ENCODE measurements around the gene DLG2.

DLG2 gene

DNA sequence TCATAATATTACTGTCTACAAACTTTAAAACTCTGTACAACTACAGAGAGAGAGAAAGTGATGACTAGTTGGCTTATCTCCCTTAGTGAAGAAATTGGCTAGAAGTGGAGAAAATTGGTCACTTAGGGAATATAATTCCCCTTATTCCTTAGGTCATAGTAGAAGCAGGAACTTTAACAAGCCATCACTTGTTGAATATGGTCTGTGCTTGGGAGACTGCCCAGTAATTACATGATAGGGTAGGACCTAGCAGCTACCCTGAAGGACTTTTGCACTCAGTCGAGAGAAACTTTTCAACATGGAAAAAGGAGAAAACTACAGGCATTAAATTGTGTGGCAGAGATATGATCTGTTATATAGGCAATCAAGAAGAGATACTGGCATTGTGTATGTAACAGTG lies 1764.5 kb downstream of the DLG2 start:
- no peak for DNase-seq

DNA sequence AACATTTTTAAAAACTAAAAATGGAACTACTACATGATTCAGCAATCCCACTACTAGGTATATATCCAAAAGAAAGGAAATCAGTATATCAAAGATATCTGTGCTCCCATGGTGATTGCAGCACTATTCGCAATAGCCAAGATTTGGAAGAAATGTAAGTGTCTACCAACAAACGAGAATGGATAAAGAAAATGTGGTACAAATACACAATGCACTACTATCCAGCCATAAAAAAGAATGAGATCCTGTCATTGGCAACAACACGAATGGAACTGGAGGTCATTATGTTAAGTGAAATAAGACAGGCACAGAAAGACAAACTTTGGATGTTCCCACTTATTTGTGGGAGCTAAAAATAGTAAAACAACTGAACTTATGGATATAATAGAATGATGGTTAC lies 1765.1 kb downstream of the DLG2 start:
- no peak for DNase-seq

DNA sequence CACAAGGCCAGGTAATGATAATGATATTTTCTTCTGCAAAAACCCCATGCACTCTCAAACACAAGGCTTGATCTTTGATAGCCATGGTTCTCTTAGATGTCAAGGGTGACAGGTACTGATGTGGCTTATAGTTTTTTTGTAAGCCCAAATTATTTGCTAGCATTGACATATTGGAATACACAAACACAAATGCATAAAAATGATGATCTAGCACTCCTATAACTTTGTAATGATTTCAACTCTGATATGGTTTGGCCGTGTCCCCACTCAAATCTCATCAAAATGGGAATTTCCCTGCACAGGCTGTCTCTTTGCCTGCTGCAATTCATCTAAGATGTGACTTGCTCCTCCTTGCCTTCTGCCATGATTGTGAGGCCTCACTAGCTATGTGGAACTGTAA lies 1768.5 kb downstream of the DLG2 start:
- no peak for DNase-seq

DNA sequence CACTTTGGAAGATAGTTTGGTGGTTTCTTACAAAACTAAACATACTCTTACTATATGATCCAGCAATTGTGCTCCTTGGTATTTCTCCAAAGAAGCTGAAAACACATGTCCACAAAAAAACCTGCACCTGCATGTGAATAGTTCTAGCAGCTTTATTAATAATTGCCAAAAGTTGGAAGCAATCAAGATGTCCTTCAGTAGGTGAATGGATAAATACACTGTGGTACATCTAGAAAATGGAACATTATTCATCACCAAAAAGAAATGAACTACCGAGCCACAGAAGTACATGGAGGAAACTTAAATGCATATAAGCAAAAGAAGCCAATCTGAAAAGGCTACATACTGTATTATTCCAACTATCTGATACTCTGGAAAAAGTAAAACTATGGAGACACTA lies 1771.9 kb downstream of the DLG2 start:
- no peak for DNase-seq

DNA sequence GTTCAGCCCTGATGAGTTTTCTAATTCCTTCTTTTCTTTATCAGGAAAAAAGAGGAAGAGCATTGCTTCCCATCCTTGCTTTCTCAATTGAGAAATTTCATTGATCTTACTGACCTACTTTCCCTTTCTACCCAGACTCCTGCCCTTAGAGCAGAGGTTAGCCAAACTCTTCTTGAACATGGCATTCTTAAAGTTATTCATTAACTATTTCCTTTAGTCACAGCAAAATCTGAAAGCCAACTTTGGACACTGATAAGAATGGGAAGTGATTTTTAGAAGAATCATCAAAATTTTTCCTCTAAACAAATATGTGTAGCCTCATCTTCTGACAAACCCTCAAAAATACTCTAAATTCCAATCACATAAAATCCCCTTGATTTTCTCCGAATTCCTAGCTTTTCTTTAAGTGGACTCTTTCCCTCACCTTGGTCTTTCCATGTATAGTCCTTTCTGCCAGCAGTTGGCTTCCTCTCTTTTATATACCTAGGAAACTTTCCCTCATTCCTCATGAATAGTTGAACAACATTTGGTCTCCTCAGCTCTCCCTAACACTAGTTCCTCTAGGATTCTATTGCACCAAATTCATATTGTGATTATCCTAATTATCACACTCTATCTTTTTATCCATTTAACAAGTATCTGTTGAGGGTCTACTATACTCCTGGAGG lies 1774.2 kb downstream of the DLG2 start:
- DNase-seq, result no peak

DNA sequence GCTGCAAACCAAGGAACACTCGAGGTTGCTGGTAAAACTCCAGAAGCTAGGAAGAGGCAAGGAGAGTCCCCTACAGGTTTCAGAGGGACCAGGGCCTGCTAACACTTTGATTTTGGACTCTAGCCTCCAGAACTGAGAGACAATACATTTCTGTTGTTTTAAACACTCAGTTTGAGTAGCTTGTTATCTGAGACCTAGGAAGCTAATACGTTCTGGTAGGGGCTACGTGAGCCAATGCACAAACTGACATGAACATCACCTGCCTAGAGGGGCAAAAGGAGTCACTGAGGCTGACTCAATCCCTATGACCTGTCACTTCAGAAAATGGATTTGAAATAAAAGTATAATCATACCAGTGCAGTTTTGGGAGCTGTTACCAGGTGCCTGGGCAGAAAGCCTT lies 1775.1 kb downstream of the DLG2 start:
- no peak for DNase-seq

DNA sequence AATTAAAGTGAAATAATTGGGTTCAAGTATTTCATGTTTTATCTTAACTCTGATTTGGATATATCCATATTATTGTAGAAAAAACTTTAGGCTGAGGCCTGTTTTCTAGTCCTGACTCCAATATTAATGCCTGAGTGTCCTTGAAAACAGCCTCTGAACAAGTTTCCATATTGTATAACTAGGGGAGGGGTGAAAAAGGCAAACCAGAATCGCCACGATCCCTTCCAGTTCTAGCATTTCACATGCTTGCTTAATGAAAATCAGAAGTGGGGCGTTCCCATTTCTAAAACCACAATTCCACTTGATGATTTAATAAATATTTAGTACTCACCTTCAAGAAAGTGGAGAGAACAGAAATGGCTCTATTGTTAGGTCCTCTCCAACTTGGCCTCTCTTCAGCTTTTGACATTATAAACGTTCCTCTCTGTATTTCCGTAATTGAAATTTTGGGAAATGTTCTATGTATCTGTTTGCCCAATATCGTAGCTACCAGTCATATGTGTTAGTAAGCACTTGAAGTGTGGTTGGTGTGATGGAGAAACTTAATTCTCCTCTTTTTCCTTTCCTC lies 1779.6 kb downstream of the DLG2 start:
- DNase-seq, result no peak

DNA sequence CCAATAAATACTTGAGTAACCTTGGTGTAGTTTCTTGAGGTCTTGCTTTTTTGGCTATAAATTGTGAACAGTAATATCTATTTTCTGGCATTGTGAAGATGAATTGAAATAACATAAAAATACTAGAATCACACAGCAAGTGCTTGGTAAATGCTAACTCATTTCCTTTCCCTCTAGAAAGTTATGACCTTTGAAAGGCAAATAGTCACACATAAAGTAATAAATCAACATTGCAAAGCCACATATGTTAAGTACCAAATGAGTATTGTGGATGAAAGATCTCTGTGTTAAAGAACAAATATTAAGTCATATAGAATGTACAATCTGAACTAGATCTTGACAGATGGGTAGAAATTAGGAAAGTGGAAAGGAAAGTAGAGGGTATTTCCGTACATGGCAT lies 1781.3 kb downstream of the DLG2 start:
- DNase-seq, result no peak

DNA sequence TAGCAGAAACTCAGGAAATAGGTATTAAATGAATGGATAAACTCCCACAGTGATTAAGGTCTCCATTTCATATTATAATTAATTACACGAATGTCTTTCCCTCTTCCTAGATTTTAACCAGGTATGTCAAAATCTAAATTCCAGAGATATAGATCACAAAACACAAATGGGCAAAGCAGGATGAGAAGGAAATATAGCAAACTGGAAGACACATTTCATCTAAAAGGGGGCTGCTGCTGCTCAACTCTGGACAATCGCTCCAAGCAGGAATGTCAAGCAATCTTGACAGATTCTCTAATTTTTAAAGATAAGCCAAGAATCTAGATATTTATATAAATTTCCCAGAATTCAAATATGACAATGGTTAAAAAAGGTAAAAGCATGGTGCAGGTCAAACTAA lies 1786.8 kb downstream of the DLG2 start:
- no peak for DNase-seq

DNA sequence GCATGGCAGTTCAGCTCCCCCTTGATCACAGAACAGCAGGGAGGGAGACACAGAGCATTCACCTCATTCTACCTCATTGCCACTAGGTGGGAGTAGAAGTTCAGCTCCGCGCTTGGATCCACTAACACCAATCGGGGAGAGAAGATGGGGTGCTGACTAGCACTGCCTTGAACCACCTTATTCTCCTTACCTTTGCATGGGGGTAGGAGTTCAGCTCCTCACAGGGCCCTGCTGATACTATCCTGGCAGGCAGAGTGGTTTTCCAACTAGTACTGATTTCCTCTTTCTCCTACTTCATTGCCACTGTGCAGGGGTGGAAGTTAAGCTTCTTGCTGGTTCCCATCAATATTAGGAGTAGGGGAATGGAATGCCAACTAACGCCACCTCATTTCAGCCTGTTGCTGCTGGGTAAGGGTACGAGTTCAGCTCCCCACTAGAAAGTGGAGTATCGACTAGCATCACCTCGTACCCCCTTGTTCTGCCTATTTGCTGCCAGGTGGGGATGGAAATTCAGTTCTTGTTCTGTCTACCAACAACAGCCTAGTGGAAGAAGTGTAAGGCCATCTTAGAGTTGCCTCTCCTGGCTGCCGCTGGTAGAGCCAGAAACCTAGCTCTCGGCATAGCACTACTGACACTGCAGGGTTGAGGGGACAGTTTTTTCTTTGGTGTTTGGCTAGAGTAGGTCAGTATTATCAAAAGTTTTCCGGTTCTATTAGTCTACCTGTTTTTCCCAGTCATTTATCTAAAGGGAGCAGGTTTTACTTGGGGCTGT lies 1790.1 kb downstream of the DLG2 start:
- no peak for DNase-seq

DNA sequence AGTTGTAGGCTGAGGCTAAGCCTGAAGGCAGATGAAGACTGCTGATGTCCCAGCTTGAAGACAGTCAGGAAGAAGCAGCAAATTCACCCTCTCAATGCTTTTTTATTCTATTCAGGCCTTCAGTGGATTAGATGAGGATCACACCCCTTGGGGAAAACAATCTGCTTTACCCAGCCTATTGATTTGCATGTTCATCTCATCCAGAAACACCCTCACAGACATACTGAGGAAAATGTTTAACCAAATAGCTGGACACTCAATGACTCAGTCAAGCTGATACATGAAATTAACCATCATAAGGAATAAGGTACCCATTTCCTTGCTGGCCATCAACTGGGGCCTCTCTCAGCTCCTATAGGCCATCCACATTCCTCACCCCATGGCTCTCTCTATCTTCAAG lies 1791.1 kb downstream of the DLG2 start:
- DNase-seq, result no peak

DNA sequence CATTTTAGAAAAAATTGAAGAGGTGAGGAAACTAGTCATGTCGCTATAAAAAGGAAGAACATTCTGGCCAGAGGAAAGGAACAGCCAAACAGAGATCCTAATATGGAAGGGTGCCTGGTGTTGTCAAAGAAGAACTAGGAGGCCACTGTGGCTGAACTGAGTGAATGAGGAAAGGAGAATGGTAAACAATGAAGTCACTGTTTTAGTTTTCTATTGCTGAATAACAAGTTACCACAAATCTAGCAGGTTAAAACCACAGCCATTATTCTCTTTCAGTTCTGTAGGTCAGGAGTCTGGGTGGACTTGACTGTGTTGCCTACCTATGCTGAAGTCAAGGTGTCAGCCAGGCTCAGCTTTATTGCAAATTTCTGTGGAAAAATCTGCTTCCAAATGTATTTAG lies 1791.7 kb downstream of the DLG2 start:
- DNase-seq, result no peak

DNA sequence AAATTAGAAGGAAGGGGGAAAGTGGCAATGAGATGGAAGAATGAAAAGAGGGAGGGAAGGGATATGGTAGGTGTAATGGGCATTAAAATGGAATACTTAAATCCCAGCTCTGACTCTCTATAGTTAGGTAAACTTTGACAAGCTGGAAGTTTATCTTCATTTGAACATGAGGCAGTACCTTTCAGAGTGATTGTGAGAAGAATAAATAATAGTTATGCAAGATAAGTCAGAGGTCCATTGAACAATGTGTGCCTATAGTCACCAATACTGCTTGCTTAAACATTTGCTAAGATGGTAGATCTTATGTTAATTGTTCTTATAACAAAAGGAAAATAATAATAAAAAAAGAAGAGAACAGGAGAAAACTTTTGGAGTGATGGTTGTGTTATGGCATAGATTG lies 1795.2 kb downstream of the DLG2 start:
- no peak for DNase-seq

DNA sequence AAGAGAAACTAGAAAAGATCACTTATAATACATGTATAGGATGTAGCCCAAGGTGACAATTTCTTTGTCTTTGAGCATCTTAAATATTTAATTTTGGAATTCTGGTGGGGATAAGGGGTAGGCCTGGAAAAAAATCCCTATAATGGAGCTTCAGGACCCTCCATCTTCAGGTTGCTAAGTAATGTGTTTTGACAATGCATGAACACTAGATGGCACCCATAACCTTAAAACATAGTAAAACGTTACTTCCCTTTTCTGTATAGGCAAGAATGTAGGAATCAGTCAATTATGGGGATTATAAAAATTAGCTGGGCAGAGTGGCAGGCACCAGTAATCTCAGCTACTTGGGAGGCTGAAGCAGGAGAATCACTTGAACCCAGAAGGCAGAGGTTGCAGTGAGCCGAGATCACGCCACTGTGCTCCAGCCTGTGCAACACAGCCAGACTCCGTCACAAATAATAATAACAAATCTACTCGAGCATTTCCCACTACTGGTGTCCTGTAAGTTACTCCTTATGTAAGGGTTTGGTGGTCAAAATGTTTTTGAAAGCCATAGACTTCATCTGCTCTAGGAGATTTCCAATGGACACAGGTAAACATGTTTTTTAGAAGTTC lies 1799.1 kb downstream of the DLG2 start:
- DNase-seq, result no peak

DNA sequence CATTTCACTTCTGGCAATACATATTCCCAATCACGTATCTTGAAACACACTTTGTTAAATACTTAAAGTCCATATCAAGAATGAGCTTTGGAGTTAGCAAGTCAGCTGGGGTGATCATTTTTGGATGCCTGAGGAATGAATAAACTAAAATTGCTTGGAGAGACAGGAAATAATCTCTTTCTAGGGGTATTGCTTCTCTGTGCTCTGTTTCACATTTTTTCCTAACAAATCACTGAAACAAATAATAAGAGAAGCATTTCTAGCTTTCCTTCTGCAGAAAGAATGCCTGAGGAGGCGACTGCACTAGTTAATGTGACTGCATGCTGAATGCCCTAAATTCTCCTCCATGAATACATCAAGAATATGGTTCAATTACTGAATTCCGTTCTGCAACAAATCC lies 1799.6 kb downstream of the DLG2 start:
- DNase-seq, result no peak

DNA sequence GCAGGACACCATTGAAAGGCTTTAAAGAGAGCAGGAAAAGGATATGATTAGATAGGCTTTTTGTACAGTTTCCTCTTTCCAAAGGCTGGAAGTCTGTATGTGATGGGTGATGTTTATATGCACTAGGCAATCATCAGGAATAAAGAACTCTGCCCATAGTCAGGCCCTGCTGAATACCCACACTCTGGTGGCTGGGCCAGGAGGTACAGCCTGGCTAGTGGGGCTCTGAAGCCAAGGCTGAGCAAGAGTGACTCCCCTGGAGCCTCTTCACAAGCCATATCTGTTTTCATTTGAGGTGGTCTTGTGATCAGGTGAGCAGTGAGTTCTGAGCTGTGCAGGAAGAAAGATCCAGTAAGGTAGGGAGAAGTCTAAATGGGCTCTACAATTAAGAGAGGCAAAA lies 1801.1 kb downstream of the DLG2 start:
- DNase-seq, result no peak

DNA sequence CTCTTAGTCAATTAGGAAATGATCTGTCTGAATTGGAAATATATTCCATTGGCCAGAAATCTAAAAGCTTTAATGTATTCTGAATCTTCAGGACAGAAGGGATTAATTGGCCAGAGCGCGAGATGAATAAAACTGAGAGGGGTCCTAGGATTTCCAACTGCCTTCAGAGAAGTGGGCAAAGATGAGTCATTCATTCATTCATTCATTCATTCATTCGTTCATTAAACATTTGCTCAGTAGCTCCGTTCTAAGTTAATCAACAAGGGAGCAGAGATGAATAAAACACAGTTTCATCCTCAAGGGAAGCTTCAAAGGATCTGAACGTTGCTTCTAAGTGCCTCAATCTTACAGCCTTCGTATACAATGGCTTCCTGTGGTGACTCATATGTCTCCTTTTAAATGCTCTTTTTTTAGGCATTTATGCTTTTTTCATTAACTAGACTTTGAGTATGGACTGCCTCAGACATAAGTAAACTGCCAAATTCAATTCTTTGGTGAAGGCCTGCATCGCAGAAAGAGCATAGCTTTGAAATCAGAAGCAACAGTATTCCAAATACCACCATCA lies 1803.6 kb downstream of the DLG2 start:
- no peak for DNase-seq

DNA sequence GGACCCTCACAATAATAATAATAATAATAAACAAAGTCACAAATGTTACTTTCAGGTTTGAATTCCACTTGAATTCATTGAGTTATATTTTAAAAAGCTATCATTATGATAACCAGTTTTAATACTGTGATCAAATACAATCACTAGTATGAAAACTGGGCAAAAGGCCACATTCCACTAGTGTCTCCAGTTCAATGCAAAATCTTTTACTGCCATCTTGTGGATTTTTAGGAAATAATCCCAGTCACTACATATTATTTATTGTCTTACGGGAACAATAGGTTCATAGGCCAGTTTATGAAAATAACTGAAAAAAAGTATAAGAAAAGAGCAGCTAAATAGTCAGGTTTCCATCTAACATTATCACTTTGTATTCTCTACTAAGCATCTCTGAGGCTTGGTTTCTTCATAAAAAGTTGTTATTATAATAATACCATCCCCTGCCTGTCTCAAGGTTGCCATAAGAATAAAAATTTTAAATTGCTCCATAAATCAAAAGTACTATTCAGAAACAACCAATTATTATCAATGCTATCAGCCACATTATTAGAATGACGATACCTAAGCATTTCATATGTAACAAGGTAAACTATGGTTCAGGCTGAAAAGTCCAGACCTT lies 1807.1 kb downstream of the DLG2 start:
- no peak for DNase-seq

DNA sequence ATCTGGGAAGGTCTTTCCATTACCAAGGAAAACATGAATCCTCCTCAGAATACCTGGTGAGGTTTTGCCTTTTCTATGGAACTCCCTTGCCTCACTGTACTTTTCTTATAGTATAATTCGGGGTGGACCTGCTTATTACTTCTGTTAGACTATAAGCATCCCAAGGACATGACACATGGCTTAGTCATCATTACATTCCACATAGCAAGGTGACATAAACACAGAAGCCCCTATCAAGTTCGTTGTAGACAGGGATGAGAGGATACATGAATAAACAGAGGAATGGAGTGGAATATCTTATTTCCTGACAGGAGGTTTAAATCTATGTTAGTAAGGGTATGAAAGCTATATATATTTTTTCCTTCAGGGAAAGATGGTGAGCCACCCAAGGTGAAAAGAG lies 1808.8 kb downstream of the DLG2 start:
- no peak for DNase-seq

DNA sequence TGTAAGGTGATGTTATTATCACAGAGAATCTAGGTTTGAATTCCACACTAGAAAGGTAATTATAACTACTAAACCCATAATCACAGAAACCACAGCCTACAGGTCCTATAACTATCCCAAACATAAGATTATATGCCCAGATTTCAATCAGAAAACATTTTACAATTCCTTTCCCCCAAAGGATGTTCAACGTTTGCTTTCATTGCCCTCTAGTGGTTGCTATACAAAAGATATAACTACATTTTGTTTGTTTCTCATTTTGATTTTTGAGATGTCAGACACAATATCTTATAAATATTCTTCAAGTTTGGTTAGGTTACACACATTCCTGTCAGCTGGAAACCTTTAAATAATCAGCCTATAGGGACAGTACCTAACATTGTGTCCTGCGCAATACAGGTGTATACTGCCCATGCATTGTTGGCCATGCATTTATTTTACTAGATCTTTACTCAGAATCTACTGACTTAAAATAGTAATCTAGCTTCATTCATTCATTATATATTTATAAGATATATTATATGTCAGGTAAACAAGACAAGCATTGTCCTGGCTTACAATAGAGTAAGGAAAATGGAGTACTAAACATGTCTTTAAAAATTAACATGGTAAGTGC lies 1810.5 kb downstream of the DLG2 start:
- DNase-seq, result no peak

DNA sequence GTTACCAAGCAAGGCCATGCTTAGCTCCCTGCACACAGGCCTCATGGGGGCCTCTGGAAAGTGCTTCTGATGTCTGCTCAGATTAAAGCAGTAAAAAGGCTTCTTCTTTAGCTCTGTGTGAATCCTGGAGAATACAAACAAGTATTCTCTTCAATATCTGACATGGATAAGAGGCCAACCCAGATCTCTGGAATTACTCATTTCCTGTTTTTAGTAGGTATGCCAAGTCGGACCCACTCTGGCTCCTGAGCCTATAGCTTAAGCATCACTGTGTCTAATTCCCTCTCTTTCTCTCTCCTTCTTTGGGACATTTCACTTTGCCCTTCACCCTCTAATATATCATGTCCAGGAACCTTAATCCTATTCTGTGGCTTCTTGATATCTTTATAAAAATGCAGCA lies 1811.4 kb downstream of the DLG2 start:
- DNase-seq, result no peak

DNA sequence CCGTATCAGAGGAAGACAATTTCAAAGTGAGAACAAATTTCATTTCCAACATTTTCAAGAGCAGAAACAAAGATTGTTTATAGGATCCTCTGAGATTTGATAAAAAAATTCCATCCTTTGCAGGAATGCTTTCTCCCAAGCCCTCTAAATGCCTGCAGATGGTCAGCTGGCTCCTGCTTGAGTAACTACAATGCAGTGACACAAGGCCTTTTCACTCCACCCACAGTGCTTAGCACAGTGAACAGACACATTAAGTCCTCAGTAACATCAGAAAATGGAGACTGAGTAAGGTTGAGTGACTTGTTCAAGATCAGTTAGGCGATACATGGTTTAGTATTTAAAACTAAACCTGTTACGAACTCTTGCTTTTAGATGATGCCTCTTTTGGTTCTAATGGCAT lies 1813.8 kb downstream of the DLG2 start:
- no peak for DNase-seq

DNA sequence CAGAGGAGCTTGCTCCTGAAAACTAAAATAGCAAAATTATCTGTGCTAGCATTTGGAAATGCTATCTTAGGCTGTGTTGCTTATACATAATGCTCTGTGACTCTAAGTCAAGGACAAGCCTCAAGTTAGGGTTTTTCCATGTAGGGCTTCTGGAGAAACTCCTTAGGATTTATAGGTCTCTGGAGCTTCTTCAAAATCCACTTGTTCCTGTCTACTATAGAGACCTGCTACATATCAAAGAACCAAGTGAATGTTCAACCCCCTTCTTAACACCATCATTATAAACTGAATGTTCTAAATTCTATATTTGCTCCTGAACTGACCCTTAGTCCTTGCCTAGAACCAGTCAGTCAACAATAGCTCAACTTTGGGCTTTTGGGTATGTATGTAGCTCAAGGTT lies 1817.9 kb downstream of the DLG2 start:
- DNase-seq, result no peak
